A673 (cell line): Measurements from ENCODE around the gene MTHFD2L. TPM values are rescaled to one million over a fixed set of nuclear protein-coding genes. Genes with fewer than 3 reads are reported as not detected.

Source experiments
- BruUV-seq: library from RNA; stranded (reverse); fragments of 400-500 nt; replicated peaks from 2 replicates; lab custom pipeline; 2021; lab: Mats Ljungman, UMichigan
- CTCF ChIA-PET: fragments of 300-600 bp; sonication (Branson Sonifier 250); formaldehyde crosslinking; loops from one replicate; lab custom pipeline; 2022; ENCODE audit warnings: antibody characterized with exemption; lab: Charles Lee
- POLR2A ChIA-PET: fragments of 300-600 bp; sonication (Branson Sonifier 250); formaldehyde crosslinking; loops from one replicate; lab custom pipeline; 2022; ENCODE audit warnings: antibody characterized with exemption; ENCODE audit not compliant: low non-redundant PET; lab: Charles Lee
- DNase-seq: peaks from one replicate; pipeline ENCODE4 v3.0.0-alpha.2; 2015; ENCODE audit warnings: low spot score
- H3K27ac ChIP-seq: fragments of 200-600 bp; sonication (generic); 2 replicates; pipeline ENCODE4 v1.5.1; 2016; ENCODE audit warnings: mixed run types, low read depth, mild to moderate bottlenecking, mixed read lengths, antibody characterized with exemption, low read length; ENCODE audit not compliant: poor library complexity, severe bottlenecking
- H3K27me3 ChIP-seq: fragments of 200-600 bp; sonication (generic); replicated peaks from 2 replicates; pipeline ENCODE4 v1.6.1; 2017; ENCODE audit warnings: mixed run types, low read depth, mild to moderate bottlenecking, mixed read lengths, antibody characterized with exemption, low read length; ENCODE audit not compliant: insufficient read depth, poor library complexity
- H3K36me3 ChIP-seq: fragments of 200-600 bp; sonication (generic); 2 replicates; pipeline ENCODE4 v1.6.1; 2016; ENCODE audit warnings: mixed run types, mild to moderate bottlenecking, mixed read lengths, antibody characterized with exemption, low read length; ENCODE audit not compliant: insufficient read depth, poor library complexity, severe bottlenecking
- H3K4me1 ChIP-seq: fragments of 200-600 bp; sonication (generic); 2 replicates; pipeline ENCODE4 v1.6.1; 2017; ENCODE audit warnings: mixed run types, mild to moderate bottlenecking, mixed read lengths, antibody characterized with exemption, low read length; ENCODE audit not compliant: insufficient read depth, poor library complexity, severe bottlenecking
- H3K4me3 ChIP-seq: fragments of 200-600 bp; sonication (generic); 2 replicates; pipeline ENCODE4 v1.5.1; 2016; ENCODE audit warnings: low read depth, mixed run types, mild to moderate bottlenecking, mixed read lengths, low read length; ENCODE audit not compliant: poor library complexity, severe bottlenecking
- H3K9me3 ChIP-seq: fragments of 200-600 bp; sonication (generic); 2 replicates; pipeline ENCODE4 v1.6.1; 2016; ENCODE audit warnings: mixed run types, low read depth, mild to moderate bottlenecking, mixed read lengths, antibody characterized with exemption, low read length; ENCODE audit not compliant: poor library complexity, severe bottlenecking
- EZH2 ChIP-seq: fragments of 200-600 bp; sonication (generic); IDR thresholded peaks from 2 replicates; pipeline ENCODE4 v1.6.1; 2017; ENCODE audit warnings: borderline replicate concordance, low read depth, mild to moderate bottlenecking, mixed read lengths, antibody characterized with exemption, low read length; ENCODE audit not compliant: poor library complexity, severe bottlenecking
- intact Hi-C: fragments of 100-400 bp; cut with micrococcal nuclease; formaldehyde crosslinking; loops from one replicate; pipeline ENCODE4 v1.10.0; 2022; ENCODE audit not compliant: unreplicated experiment
- total RNA-seq: library from RNA; stranded (reverse); gene quantifications from 2 replicates; pipeline ENCODE4 v1.2.3, GENCODE V29; 2021
- TF ChIP-seq, protein P1 (sequence below): fragments of 300-800, 200-600 bp; sonication (generic); conservative IDR thresholded peaks from 2 replicates; pipeline ENCODE4 v1.5.1; 2017; ENCODE audit warnings: low read depth, mild to moderate bottlenecking, antibody characterized with exemption, low read length, moderate library complexity, mixed read lengths

The MTHFD2L gene
- total RNA-seq, 1 experiment from 2014 or later = 11.4 TPM

DNA sequence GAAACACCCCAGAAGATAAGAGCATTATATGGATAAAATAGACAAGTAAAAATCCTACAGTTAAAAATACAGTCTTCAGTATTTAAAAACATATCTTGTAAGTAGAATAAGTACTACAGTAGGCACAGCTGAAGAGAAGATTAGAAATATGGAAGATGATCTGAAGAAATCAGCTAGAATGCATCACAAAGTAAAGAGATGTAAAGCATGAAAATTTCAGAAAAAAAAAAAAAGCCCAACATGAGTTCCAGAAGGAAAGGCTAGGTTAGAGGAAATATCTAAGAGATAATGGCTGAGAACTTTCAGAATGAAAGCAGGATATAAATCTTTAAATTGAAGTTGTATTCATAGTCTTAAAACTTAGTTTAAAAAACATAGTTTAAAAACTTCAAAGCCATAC is 171.4 kb downstream of the MTHFD2L start:
- intact Hi-C loops = loop anchor here (5.0 kb wide), 2 partner anchors 33 to 293 kb away; no protein-coding TSS in a partner anchor
- no peaks in the 10 kb centered on the region for H3K36me3 ChIP-seq

DNA sequence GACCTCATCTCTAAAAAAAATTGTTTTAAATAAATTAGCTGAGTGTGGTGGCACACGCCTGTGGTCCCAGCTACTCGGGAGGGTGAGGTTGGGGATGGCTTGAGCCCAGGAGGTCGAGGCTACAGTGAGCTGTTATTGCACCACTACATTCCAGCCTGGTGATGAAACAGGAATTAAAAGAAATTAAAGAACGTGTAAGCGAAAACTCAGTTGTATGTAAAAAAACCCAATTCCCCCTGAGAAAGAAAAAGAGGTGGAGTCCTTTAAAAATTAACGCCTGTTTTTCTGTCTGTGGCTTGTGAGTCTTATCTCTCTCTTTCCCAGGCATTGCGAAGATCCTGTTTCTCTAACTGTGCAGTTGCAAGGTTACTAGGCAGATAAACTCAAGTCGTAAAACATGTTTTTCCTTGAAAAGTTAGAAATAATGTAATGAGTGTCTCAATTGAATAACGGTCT is 172.4 kb downstream of the MTHFD2L start:
- Histone ChIP-seq H3K27me3 (no peaks in the 10 kb centered on the region), H3K4me3 (no peak overlapping the region), H3K36me3 (no peaks in the 10 kb centered on the region), H3K27ac (no peak overlapping the region), H3K4me1 (no peaks in the 10 kb centered on the region), H3K9me3 (no peaks in the 10 kb centered on the region)
- DNase-seq = no peak
- BruUV-seq = no TSS peak
- ChIA-PET CTCF (no interaction called here), POLR2A (no interaction called here)
- intact Hi-C loops = no loop called here
- TF ChIP-seq, protein P1, sequence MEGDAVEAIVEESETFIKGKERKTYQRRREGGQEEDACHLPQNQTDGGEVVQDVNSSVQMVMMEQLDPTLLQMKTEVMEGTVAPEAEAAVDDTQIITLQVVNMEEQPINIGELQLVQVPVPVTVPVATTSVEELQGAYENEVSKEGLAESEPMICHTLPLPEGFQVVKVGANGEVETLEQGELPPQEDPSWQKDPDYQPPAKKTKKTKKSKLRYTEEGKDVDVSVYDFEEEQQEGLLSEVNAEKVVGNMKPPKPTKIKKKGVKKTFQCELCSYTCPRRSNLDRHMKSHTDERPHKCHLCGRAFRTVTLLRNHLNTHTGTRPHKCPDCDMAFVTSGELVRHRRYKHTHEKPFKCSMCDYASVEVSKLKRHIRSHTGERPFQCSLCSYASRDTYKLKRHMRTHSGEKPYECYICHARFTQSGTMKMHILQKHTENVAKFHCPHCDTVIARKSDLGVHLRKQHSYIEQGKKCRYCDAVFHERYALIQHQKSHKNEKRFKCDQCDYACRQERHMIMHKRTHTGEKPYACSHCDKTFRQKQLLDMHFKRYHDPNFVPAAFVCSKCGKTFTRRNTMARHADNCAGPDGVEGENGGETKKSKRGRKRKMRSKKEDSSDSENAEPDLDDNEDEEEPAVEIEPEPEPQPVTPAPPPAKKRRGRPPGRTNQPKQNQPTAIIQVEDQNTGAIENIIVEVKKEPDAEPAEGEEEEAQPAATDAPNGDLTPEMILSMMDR = no peak

More for the DNA sequence above, 171.4 kb downstream of the MTHFD2L start:
- no peak for TF ChIP-seq EZH2
- TF ChIP-seq, protein P1 = no peak
- ChIA-PET POLR2A (no interaction called here), CTCF (no interaction called here)
- Histone ChIP-seq H3K4me1 (no peaks in the 10 kb centered on the region), H3K27me3 (no peaks in the 10 kb centered on the region), H3K27ac (no peak overlapping the region), H3K4me3 (no peak overlapping the region), H3K9me3 (no peaks in the 10 kb centered on the region)
- DNase-seq = no peak
- BruUV-seq = no TSS peak

DNA sequence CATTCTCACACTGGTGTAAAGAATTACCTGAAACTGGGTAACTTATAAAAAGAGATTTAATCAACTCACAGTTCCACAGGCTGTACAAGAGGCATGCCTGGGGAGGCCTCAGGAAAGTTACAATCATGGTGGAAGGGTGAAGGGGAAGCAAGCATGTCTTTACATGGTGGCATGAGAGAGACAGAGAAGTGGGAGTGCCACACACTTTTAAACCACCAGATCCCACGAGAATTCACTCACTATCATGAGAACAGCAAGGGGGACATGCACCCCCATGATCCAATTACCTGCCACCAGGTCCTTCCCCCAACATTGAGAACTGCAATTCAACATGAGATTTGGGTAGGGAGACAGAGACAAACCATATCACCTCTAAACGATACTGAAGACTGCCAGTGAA is 173.3 kb downstream of the MTHFD2L start:
- Histone ChIP-seq H3K36me3 (no peaks in the 10 kb centered on the region), H3K27me3 (no peaks in the 10 kb centered on the region), H3K4me1 (no peaks in the 10 kb centered on the region), H3K9me3 (no peaks in the 10 kb centered on the region), H3K4me3 (no peak overlapping the region), H3K27ac (no peak overlapping the region)
- intact Hi-C loops = no loop called here
- POLR2A ChIA-PET = no interaction called here
- no TSS peak for BruUV-seq
- TF ChIP-seq, protein P1 = no peak
- no peak for TF ChIP-seq EZH2
- CTCF ChIA-PET = no interaction called here
- DNase-seq = no peak
